Stimulated activated CD4-positive, alpha-beta T cell treated with anti-CD3 and anti-CD28 coated beads, Interleukin-4, amount 100 ng/mL, for 24 hours (primary cell): ENCODE results near the gene PNPLA5.
"Not testable (repeated sequence)": the region's sequence is repeated elsewhere in the genome, so short reads cannot be mapped to it uniquely, and the experiment has no call there.

ENCODE experiments used
- DNase-seq: peaks from one replicate; pipeline ENCODE4 v3.0.0-alpha.2; 2020

The PNPLA5 gene, protein sequence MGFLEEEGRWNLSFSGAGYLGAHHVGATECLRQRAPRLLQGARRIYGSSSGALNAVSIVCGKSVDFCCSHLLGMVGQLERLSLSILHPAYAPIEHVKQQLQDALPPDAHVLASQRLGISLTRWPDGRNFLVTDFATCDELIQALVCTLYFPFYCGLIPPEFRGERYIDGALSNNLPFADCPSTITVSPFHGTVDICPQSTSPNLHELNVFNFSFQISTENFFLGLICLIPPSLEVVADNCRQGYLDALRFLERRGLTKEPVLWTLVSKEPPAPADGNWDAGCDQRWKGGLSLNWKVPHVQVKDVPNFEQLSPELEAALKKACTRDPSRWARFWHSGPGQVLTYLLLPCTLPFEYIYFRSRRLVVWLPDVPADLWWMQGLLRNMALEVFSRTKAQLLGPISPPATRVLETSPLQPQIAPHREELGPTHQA

GRCh38 chr22:43891360-43892182 lies at the start of gene PNPLA5:
PNPLA5 (minus strand) TSS chr22:43892013; CDS start chr22:43891880, 133 bp downstream.
- DNase-seq = peak; percentile 19

- DNase-seq = no peak
Observed at GRCh38 chr22:43941449-43941848, 49.6 kb upstream of the PNPLA5 start.

- DNase-seq = no peak
Observed at GRCh38 chr22:43931771-43932170, 40.0 kb upstream of the PNPLA5 start.

GRCh38 chr22:43928908-43929307 lies 37.1 kb upstream of the PNPLA5 start:
- no peak for DNase-seq

DNA sequence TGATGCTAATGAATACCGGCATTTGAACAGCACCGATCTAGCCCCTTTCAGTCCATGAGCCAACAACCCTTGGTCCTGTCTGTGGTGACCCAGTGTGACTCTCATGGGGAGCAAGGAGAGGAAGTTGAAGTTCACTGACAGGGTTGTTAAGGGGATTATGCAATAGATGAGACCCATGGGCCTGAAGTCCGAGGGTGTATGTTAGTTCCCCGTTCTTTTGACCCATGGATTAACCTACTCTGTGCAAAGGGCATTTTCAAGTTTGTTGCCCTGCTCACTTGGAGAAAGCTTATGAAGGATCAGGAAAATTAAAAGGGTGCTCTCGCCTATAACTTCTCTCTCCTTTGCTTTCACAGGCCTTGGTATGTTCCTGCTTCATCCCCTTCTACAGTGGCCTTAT lies 36.7 kb upstream of the PNPLA5 start:
- no peak for DNase-seq

DNA sequence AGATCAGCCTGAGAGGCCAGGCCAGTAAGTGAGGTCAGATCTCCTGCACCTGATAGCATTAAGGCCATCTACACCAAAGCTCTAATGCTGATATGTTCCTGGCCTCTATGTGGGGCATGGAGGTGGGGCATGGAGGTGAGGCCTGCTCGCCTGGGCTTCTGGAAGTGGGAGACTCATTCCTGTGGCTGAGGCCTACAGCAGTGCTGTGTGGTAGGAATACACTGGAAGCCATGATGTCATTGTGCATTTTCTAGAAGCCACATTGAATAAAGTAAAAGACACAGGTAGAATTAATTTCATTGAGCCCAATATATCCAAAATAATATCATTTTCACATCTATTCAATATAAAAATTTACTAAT lies 34.5 kb upstream of the PNPLA5 start:
- DNase-seq = no peak

DNA sequence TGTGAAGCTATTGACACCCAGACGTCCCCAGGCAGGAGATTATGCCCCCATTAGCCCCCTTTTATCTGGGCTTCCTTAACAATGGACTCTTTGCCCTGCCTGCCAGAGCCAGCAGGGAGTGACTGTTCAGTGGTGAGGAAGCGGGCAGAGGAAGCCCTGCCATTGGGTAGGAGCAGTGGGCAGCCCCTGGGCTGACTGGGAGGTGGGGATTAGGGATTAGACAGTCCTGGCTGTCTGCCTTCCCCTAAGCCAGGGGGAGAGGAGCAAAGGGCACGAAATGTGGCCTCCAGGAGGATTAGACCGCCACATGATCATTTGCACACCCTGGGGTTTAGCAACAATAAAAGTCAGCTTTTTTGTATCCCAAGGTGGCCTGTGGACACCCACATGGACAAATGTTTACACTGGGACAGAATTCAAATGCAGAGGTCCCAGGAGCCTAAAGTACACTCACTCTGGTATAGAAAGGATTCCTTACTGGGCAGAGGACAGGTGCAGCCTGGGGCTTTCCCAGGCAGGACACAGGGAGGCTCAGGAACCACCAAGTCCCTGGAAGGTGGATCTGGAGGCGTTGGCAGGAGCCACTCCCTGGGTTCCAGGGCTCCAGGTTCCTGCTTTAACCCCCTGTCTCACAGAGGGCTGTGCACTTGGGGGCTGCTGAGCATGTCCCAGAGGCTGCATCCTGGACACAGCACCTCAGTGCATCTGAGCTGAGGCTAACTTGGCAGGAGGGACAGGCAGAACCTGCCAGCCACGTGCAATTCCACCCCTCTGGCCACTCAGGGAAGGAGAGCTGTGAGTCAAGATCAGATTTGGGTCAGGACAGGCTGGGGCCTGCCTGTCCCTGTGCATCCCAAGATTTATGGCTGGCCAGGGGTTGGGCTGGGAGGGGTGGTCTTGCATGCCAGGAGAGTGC lies 33.9 kb upstream of the PNPLA5 start:
- no peak for DNase-seq

GRCh38 chr22:43924877-43925276 lies 33.1 kb upstream of the PNPLA5 start:
- DNase-seq = no peak

DNA sequence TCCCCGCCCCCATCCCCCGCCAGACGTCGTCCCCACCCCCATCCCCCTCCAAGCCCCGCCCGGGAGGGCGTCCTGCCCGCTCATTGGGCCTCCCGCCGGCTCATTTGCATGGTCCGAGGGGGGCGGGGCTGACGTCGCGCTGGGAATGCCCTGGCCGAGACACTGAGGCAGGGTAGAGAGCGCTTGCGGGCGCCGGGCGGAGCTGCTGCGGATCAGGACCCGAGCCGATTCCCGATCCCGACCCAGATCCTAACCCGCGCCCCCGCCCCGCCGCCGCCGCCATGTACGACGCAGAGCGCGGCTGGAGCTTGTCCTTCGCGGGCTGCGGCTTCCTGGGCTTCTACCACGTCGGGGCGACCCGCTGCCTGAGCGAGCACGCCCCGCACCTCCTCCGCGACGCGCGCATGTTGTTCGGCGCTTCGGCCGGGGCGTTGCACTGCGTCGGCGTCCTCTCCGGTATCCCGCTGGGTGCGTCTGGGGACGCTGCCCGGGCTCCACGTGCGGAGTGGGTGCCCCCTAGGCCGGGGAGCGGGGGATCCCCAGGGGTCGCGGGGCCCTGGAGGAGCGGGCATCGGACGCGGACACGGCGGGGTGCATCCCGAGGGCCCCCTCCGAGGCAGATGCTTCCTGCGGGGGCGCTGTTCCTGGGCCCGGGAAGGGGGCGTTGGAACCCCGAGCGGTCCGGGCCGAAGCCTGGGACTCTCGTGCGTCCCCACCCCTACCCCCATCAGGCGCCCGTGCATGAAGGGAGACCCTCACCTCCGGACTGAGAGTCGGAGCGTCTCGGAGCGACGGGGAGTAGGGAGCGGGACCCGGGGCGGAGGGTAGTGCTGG lies 32.0 kb upstream of the PNPLA5 start, which contains the start of gene PNPLA3:
Gene PNPLA3 (plus strand): TSS at position 175 of the 834 bp plus-strand sequence. CDS start 107 bp downstream, at position 282.
- peak; percentile 79 for DNase-seq

- DNase-seq = no peak
Observed at GRCh38 chr22:43923191-43923590, 31.4 kb upstream of the PNPLA5 start.

DNA sequence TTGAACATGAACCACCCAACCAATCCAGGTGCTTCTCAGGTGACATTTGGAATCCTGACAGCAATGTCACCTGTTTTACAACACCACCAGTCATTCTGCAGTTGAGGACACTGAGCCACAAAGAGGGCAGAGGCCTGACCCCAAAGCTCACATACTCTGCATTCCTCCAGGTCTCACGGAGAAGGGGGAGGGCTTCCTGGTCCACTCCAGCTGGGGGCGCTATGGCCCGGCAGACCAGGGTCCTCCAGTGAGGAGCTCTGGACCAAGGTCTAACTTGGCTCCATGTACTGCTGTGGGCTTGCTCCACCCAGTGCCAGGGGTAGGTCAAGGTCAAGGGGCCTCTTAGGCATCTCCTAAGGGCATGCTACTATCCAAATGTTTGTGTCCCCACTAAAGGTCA lies 30.3 kb upstream of the PNPLA5 start:
- DNase-seq = no peak

- DNase-seq = no peak
Observed at GRCh38 chr22:43921370-43921769, 29.6 kb upstream of the PNPLA5 start.

DNA sequence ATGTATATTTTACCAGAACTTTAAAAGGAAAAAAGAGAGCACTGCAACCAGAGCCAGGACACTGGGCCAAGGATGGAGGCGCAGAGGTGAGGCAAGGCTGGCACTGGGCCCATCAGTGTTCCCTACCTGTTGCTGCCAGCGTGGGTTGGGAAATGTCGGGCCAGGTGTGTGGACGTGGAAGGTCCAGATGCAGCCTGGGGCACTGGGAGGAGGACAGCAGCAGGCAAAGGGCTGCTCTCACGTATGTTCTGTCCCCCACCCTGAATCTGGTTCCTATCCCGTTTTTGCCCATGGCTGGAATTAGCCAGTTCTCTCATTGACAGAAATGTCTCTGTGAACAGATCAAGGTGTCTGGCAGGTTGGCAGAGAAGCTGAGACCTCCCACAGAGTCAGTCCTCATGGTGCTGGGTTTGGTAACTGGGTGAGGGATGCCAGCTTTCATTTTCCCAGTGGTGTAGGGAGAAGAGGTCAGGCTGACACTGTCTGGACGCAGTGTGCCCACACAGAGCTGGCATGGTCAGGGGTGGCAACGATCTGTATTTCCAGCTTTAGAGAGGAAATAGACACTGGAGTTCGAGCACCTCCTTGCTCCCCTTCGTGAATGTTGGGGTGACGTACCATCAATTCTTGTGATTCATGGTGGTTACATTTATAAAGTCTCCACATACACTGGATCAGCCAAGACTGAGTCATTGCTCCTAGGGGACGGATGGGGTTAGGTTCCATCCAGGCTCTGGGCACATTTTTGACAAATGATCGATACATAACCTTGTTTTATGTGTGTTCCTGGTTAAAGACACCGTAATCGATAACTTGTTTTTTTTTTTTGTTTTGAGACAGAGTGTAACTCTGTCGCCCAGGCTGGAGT lies 27.5 kb upstream of the PNPLA5 start:
- DNase-seq = no peak

DNA sequence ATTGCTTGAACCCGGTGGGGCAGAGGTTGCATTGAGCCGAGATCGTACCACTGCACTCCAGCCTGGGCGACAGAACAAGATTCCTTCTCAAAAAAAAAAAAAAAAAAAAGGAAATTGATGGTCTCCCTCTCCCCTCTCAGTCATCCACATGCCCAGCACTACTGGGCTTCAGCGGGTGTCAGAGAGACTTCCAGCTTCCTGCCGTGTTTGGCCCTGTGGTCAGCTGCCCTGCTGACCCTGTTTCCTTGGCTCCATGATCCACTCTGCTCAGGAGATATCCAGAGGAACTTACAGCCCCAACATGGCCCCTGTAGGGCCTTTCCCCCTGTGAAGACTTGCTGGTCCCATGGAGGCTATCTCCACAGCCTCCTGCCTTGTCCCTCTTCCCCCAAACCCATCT lies 25.7 kb upstream of the PNPLA5 start:
- DNase-seq = no peak

DNA sequence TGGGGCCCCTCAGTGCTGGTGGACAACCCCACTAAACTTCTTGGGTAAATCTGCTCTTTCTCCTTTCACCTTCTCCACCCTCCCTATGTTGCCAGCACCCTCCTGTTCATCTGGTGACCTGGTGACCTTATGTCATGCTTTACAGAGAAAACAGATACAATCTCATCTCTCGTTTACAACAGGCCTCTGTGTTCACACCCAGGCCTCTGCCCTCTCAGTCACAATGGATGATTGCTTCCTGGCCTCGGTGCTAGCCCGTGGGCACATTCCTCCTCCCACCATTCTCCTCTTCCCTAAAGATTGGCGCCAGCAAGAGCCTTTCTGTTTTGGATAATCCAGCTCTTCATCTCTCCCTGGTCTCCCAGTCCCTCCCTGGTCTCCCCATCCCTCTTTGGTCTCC lies 19.5 kb upstream of the PNPLA5 start:
- DNase-seq = no peak

- no peak for DNase-seq
Observed at GRCh38 chr22:43910178-43910695, 18.4 kb upstream of the PNPLA5 start.

DNA sequence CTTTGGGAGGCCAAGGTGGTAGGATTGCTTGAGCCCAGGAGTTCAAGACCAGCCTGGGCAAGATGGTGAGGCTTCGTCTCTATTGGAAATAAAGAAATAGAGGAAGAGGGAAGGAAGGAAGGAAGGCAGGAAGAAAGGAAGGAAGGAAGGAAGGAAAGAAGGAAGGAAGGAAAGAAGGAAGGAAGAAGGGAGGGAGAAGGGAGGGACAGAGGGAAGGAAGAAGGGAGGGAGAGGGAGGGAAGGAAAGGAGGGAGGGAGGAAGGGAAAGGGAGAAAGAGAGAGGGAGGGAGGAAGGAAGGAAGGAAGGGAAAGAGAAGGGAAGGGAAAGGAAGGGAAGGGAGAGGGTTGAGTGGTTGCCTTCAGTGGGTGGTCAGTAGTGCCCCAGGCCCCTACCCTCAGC lies 17.9 kb upstream of the PNPLA5 start:
- DNase-seq = no peak

DNA sequence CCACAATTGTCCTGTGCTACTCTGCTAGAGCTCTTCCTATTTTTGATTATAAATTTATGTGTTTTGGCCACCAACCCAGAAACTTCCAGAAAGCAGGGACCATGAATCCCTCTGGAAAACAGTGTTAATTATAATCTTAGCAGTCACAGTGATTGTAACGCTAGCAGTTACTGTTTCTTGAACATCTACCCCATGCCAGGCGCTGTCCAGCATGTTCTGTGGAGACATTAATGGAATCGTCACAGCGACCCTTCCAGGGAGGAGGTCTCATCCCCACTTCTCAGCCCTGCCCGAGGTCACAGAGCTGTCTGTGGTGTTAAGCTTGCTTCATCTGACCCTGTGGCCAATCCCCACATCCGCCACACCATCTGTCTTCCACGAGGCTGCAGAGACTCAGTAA lies 13.9 kb upstream of the PNPLA5 start:
- no peak for DNase-seq

- DNase-seq = peak; percentile 20
Observed at GRCh38 chr22:43904412-43904811, 12.6 kb upstream of the PNPLA5 start.

GRCh38 chr22:43903033-43903432 lies 11.2 kb upstream of the PNPLA5 start:
- DNase-seq = not testable (repeated sequence)
